NCI-H524 treated with DMSO at 0.1 percent for 48 hours (cell line): Measurements from ENCODE around the gene HSDL2.
"Not testable (repeated sequence)": the region's sequence is repeated elsewhere in the genome, so short reads cannot be mapped to it uniquely, and the experiment has no call there.

ENCODE experiments used
- DNase-seq: peaks from one replicate; lab custom pipeline; 2025; lab: John Stamatoyannopoulos, UW

HSDL2 gene

GRCh38 chr9:112501287-112501686 is 121.4 kb downstream of the HSDL2 start:
- no peak for DNase-seq

DNA sequence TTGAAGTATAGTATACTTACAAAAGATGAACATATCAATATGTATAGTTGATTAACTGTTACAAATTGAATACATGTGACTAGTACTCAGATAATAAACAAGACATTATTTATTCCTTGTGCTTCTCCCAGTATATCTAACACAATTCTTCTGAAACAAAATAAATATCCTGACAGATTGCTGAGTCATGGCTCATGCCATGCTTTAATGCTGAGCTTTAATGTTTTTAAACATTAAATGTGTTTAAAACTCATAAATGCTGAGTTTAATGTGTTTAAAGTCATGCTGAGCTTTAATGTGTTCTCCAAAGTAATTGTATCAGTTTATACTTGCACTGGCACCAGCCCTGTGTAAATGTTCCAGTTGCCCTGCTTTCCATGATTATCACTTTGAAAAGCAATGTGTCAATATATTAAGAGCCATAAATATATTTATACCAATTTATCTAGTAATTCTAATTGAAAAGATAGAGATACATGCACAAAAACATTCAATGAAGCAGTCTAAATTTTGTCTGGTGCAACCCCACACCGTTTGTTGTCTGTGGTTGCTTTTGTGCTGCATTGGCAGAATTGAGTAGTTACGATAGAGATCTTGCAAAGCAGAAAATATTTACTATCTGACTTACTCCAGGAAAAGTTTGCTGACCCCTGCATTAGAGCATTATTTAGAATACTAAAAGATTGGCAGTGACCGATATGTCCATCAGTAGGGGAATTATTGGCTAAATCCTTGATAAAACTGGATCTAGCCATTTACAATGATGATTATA is 122.5 kb downstream of the HSDL2 start:
- no peak for DNase-seq

DNA sequence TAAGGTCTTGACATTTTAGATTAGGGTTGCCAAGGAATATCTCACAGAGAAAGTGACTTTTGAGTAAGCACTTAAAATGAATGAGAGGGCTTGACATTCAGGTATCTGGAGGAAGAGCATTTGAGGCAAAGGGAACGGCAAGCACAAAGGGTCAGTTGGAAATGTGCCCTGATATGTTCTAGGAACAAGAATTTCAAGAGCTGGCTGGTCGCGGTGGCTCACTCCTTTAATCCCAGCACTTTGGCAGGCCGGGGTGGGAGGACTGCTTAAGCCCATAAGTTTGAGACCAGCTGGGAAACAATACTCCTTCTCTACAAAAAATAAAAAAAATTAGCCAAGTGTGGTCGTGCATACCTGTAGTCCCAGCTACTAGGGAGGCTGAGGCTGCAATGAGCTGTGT is 123.3 kb downstream of the HSDL2 start:
- DNase-seq, result no peak

DNA sequence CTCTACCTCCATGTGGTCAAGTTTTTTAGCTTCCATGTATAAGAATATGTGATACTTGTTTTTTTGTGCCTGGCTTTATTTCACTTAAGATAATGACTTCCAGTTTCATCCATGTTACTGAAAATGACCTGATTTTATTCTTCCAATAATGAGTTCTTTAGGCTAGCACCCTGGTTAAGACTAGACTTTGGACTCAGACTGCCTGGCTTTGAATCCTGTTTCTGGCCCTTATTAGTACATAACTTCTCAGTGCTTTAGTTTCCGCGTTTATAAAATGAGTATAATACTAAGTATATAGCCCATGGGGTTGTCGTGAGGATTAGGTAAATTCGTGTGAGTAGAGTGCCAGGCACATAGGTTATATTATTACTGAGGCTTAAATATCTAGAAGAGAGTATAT is 125.2 kb downstream of the HSDL2 start:
- DNase-seq, result no peak

DNA sequence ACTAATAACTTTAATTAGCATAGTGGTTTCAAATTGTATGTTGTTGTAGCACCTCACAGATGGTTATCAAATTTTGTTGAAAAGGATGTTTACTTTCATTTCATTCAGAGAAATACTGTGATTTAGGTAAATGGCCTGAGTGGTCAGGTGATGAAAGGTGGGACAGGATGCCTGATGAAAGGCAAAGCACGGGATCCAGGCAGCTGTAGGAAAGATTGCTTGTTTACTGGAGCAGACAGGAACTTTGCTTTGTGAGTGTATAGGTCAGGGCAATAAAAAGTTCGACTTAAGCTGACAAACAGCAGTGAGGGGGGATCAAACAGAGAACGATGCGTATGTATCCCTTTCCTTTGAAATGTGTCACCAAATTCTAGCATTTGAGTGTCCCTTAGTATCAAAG is 125.7 kb downstream of the HSDL2 start:
- DNase-seq, result no peak

- DNase-seq, result no peak
Measured at GRCh38 chr9:112506571-112506970, 126.7 kb downstream of the HSDL2 start.

- no peak for DNase-seq
Measured at GRCh38 chr9:112507001-112507680, 127.2 kb downstream of the HSDL2 start.

DNA sequence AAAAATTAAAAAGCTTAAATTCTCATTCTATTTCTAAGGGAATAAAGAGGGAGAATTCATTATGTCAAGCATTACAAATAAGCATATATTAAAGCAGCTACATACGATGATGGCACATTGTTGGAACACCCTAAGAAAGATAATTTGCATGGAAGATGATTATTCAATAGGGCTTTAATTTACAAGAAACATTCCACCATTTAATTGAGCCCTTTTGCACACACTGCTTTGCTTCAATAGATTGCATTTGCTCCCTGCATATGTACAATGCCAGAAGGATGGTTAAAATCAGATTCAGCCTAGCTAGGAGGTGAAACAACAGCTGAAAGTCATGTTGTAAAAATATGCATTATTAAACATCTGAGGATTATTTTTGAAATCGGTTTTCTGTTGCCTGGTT is 128.5 kb downstream of the HSDL2 start:
- no peak for DNase-seq

- DNase-seq, result not testable (repeated sequence)
Measured at GRCh38 chr9:112512377-112512776, 132.5 kb downstream of the HSDL2 start.

DNA sequence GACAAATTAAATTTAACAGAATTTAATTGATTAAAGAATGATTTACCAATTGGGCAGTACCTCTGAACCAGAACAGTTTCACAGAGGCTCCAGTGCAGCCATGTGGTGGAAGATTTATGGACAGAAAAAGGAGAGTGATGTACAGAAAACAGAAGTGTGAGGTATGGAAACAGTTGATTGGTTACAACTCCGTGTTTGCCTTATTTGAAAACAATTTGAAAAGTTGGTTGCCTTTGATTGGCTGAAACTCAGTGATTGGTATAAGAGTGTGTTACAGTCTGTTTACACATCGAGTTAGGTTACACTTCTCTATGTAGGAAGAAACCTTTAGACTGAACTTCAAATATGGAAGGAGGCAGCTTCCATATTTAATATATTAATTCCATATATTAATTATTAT is 136.9 kb downstream of the HSDL2 start:
- DNase-seq, result no peak

- DNase-seq, result no peak
Measured at GRCh38 chr9:112520069-112520468, 140.2 kb downstream of the HSDL2 start.

DNA sequence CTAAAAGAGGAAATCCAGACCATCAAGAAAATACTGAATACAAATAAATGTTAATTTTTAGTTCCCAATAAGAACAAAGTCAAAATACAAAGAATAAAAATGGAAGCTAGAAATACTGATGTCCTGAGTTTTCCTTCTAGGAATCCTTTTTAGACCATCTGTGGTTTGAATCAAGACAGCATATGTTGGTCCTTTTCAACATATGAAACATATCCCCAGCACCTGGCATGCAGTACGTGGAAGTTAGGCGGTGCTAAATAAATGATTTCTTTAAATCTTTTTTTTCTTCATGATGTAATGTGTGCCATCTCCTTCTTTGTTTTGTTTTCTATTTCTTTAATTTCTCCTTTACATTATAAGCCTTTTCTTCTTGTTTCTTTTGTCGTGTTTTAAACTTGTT is 140.7 kb downstream of the HSDL2 start:
- DNase-seq, result peak; percentile 58
